ENCODE results near the gene PXMP2.
A peak's percentile ranks its signal among the peaks of the same experiment; 100 is the strongest.

GRCh38 chr12:132710405-132711079 lies 23.2 kb downstream of the PXMP2 start, which contains the start of gene PGAM5:
- TF ChIP-seq CTCF (conservative IDR thresholded peaks at IDR 0.05; ENCODE audit: low read depth, low read length) (no peak), EZH2phosphoT487 (IDR thresholded peaks at IDR 0.05; ENCODE audit: borderline replicate concordance, low read length) (peak; percentile 63)
